GM12878 (cell line): ENCODE measurements around the gene ETNK2. TPM values are rescaled to one million over a fixed set of nuclear protein-coding genes. Genes with fewer than 3 reads are reported as not detected.

Source experiments
- ATAC-seq: fragments of 200-7000 bp; cut with Tn5 transposase; 3 replicates; pipeline ENCODE4 v1.9.1; 2020; ENCODE audit warnings: mild to moderate bottlenecking, moderate library complexity
- BruUV-seq: library from RNA; stranded (reverse); fragments of 400-500 nt; replicated peaks from 2 replicates; lab custom pipeline; 2021; lab: Mats Ljungman, UMichigan
- CTCF ChIA-PET: fragments of 300-600 bp; sonication (Branson Sonifier 250); formaldehyde crosslinking; extraction: SDS; loops from one replicate; lab custom pipeline; 2021; ENCODE audit warnings: inconsistent platforms; lab: Yijun Ruan, JAX
- POLR2A ChIA-PET: fragments of 350-600 bp; formaldehyde crosslinking; extraction: SDS; loops from one replicate; lab custom pipeline; 2021; ENCODE audit warnings: inconsistent platforms; lab: Charles Lee
- RAD21 ChIA-PET: fragments of 300-600 bp; sonication (Branson Sonifier 250); formaldehyde crosslinking; loops from one replicate; lab custom pipeline; 2023; ENCODE audit warnings: antibody characterized with exemption; ENCODE audit not compliant: unreplicated experiment; lab: Charles Lee
- SMC1A ChIA-PET: fragments of 300-600 bp; sonication (Branson Sonifier 250); formaldehyde crosslinking; loops from one replicate; lab custom pipeline; 2023; ENCODE audit not compliant: unreplicated experiment, uncharacterized antibody; lab: Charles Lee
- DNase-seq: peaks from one replicate; pipeline ENCODE4 v3.0.0-alpha.2; 2011; ENCODE audit warnings: low read depth, low spot score
- FAIRE-seq: peaks from 3 replicates; lab custom pipeline; 2011; peaks lifted over from hg19 to GRCh38; lab: Jason Lieb, UNC
- H2AFZ ChIP-seq: 2 replicates; pipeline ENCODE4 v1.6.0; 2011; ENCODE audit warnings: low read depth, low read length, control low read depth; ENCODE audit not compliant: control insufficient read depth
- H3K27ac ChIP-seq: 2 replicates; pipeline ENCODE4 v1.5.1; 2011; ENCODE audit warnings: control low read depth; ENCODE audit not compliant: control insufficient read depth, insufficient read depth
- H3K27me3 ChIP-seq, 2 experiments: replicated peaks in 1 of 2; 2 replicates each; pipeline versions ENCODE4 v1.6.0 to v1.6.1; 2011; ENCODE audit warnings: low read length in 1 of 2; ENCODE audit not compliant: control insufficient read depth in 2 of 2, insufficient read depth in 2 of 2
- H3K36me3 ChIP-seq, 2 experiments: 2 replicates each; pipeline ENCODE4 v1.5.1; 2011; ENCODE audit warnings: low read length in 1 of 2; ENCODE audit not compliant: control insufficient read depth in 2 of 2, insufficient read depth in 2 of 2
- H3K4me1 ChIP-seq: 2 replicates; pipeline ENCODE4 v1.6.1; 2011; ENCODE audit warnings: mild to moderate bottlenecking, low read length, moderate library complexity, mixed read lengths; ENCODE audit not compliant: control insufficient read depth, insufficient read depth
- H3K4me2 ChIP-seq: 2 replicates; pipeline ENCODE4 v1.6.0; 2011; ENCODE audit warnings: control low read depth; ENCODE audit not compliant: control insufficient read depth, insufficient read depth
- H3K4me3 ChIP-seq: fragments of 200-600 bp; sonication (generic); 2 replicates; pipeline ENCODE4 v1.5.1; 2016
- H3K79me2 ChIP-seq: 2 replicates; pipeline ENCODE4 v1.6.0; 2011; ENCODE audit warnings: low read length; ENCODE audit not compliant: control insufficient read depth, insufficient read depth
- H3K9ac ChIP-seq: 2 replicates; pipeline ENCODE4 v1.8.0; 2011; ENCODE audit warnings: low read length, control low read depth, mixed read lengths; ENCODE audit not compliant: control insufficient read depth, insufficient read depth
- H3K9me3 ChIP-seq: replicated peaks from 3 replicates; pipeline ENCODE4 v1.5.1; 2011; ENCODE audit warnings: mild to moderate bottlenecking, low read length; ENCODE audit not compliant: control insufficient read depth, insufficient read depth
- H4K20me1 ChIP-seq: 2 replicates; pipeline ENCODE4 v1.6.0; 2011; ENCODE audit not compliant: control insufficient read depth, insufficient read depth
- CHD2 ChIP-seq: IDR thresholded peaks from 2 replicates; pipeline ENCODE4 v1.6.1; 2011; ENCODE audit warnings: low read depth, low read length, improper control_type of control experiment, borderline replicate concordance
- CREB1 ChIP-seq: IDR thresholded peaks from 2 replicates; pipeline ENCODE4 v1.6.1; 2012; ENCODE audit warnings: low read depth, mild to moderate bottlenecking, inconsistent platforms
- EED ChIP-seq: sonication (generic); IDR thresholded peaks from 2 replicates; pipeline ENCODE4 v1.6.1; 2016; ENCODE audit warnings: antibody characterized with exemption, low read depth
- EGR1 ChIP-seq, 2 experiments: IDR thresholded peaks; 1 replicate in 1 of 2; 2 replicates in 1 of 2; pipeline ENCODE4 v1.6.1; 2011 to 2012; ENCODE audit warnings: low read depth in 2 of 2, low read length in 2 of 2, borderline replicate concordance in 1 of 2, mild to moderate bottlenecking in 1 of 2, moderate library complexity in 1 of 2
- ESRRA ChIP-seq: IDR thresholded peaks from 2 replicates; pipeline ENCODE4 v1.6.1; 2012; ENCODE audit warnings: mild to moderate bottlenecking, low read length, improper control_type of control experiment
- IRF4 ChIP-seq: IDR thresholded peaks from 2 replicates; pipeline ENCODE4 v1.6.1; 2011; ENCODE audit warnings: low read depth, low read length
- RCOR1 ChIP-seq: conservative IDR thresholded peaks from 2 replicates; pipeline ENCODE4 v1.6.1; 2012; ENCODE audit warnings: low read depth, low read length, improper control_type of control experiment
- YBX1 ChIP-seq: fragments of 450-650 bp; IDR thresholded peaks from 2 replicates; pipeline ENCODE4 v1.6.1; 2016; ENCODE audit warnings: antibody characterized with exemption
- WGBS: methylation state at CpG from one replicate; pipeline ENCODE4 v1.1.6; 2016; ENCODE audit warnings: low lambda C conversion rate; ENCODE audit not compliant: insufficient replicate concordance, insufficient coverage; ENCODE audit errors: missing lambda C conversion rate; 5-methylcytosine and 5-hydroxymethylcytosine counted together
- in situ Hi-C: fragments of 300-500 bp; cut with MboI; formaldehyde crosslinking; loops from 9 replicates; pipeline ENCODE4 v1.14.3; 2018; ENCODE audit warnings: mixed read lengths
- intact Hi-C: fragments of 100-400 bp; cut with micrococcal nuclease; formaldehyde crosslinking; loops from one replicate; pipeline ENCODE4 v1.14.2; 2022; ENCODE audit not compliant: unreplicated experiment
- polyA plus RNA-seq, 11 experiments: library from polyadenylated mRNA; depleted of rRNA in 4 of 11; unstranded in 6 of 11; stranded (reverse) in 5 of 11; fragments of >200 nt; fragmentation: Nextera tagmentation in 4 of 11; fragmentation: Illumina TruSeq in 1 of 11; extraction: Ambion mirVana in 4 of 11; extraction: Trizol in 1 of 11; gene quantifications; 1 replicate in 1 of 11; 2 replicates in 10 of 11; pipeline versions ENCODE4 v1.2.1 to v1.2.3, GENCODE V29; 2011 to 2016; ENCODE audit warnings: inconsistent platforms in 2 of 11, missing spikeins in 2 of 11, low read depth in 1 of 11
- total RNA-seq, 4 experiments: library from RNA; depleted of rRNA in 3 of 4; stranded (reverse); fragments of >200 nt in 3 of 4; fragmentation: Illumina TruSeq in 1 of 4; extraction: Trizol in 1 of 4; gene quantifications; 2 replicates each; pipeline versions ENCODE4 v1.2.1 to v1.2.3, GENCODE V29; 2013 to 2021
- TF ChIP-seq, protein P1 (sequence below): IDR thresholded peaks from 2 replicates; pipeline ENCODE4 v1.6.1; 2011; ENCODE audit warnings: mild to moderate bottlenecking, low read depth, low read length, moderate library complexity; ENCODE audit not compliant: insufficient replicate concordance
- TF ChIP-seq, protein P2 (sequence below): fragments of 450-650 bp; conservative IDR thresholded peaks from 2 replicates; pipeline ENCODE4 v1.6.1; 2017; ENCODE audit warnings: mild to moderate bottlenecking, moderate library complexity

The ETNK2 gene
- total and polyA plus RNA-seq, 10 of the 15 experiments (the other 5 are each of a cell fraction or from before 2014, with no cell fraction given): 0.14 TPM; not detected in 9

DNA sequence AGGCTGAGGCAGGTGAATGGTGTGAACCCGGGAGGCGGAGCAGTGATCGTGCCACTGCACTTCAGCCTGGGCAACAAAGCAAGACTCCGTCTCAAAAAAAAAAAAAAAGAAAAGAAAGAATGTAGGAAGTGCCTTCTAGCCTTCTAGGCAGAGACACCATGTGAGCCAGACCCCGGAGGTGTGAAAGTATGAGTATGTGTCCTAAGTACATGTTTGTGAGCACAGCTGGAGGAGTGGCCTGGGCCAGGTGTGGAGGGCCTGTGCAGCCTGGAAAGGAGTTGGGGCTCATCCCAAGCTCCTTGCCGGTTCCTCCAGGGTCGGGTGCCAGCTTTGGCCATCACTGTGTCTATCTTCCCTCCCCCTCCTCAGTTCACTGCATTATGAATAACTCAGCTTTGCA, 66.0 kb downstream of the ETNK2 start (continued):
- TF ChIP-seq, protein P1, sequence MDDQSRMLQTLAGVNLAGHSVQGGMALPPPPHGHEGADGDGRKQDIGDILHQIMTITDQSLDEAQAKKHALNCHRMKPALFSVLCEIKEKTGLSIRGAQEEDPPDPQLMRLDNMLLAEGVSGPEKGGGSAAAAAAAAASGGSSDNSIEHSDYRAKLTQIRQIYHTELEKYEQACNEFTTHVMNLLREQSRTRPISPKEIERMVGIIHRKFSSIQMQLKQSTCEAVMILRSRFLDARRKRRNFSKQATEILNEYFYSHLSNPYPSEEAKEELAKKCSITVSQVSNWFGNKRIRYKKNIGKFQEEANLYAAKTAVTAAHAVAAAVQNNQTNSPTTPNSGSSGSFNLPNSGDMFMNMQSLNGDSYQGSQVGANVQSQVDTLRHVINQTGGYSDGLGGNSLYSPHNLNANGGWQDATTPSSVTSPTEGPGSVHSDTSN: no peak
- TF ChIP-seq RCOR1 (no peak), IRF4 (no peak)
- TF ChIP-seq, all 136 proteins: peak for 0

DNA sequence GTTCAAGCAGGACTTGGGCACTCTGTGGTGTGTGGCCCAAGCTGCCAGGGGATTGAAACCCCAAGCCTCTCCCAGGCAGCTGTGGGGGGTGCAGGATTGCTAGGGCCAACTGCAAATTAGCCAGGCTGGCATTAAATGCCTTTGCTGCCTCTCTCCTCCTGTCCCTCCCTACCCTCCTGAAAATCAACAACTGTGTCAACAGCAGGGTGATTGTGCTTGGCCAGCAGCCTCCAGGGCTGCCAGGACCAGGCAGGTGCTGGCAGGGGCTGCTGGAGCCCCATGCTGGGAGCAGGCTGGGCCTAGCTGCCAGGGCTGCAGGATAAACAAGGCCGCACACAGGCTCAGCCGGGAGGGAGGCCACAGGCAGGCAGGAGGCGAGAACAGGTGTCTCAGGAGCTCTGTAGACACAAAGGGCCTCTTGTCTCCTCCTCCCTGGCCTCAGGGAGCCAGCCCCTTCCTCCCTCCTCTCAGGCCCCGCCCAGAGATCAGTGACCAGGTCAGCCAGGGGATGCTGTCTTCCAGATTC, 67.5 kb downstream of the ETNK2 start:
- POLR2A ChIA-PET: interaction anchor here (0.8 kb wide), 1 partner anchor 14 kb away, joined by 3 read pairs; no protein-coding TSS in a partner anchor

More for the DNA sequence above, 67.5 kb downstream of the ETNK2 start:
- no TSS peak for BruUV-seq
- Histone ChIP-seq H3K4me2 (no peak overlapping the region), H4K20me1 (no peaks in the 10 kb centered on the region), H3K27me3 (no peaks in the 10 kb centered on the region; a peak in 1 of 4 replicates), H3K9me3 (no peaks in the 10 kb centered on the region), H3K36me3 (no peaks in the 10 kb centered on the region), H3K27ac (no peak overlapping the region), H3K4me1 (no peaks in the 10 kb centered on the region), H2AFZ (no peak overlapping the region), H3K4me3 (no peak overlapping the region), H3K79me2 (no peaks in the 10 kb centered on the region), H3K9ac (no peak overlapping the region)
- no peak for TF ChIP-seq ESRRA
- no peak for TF ChIP-seq YBX1
- TF ChIP-seq CREB1: no peak
- TF ChIP-seq, protein P2, sequence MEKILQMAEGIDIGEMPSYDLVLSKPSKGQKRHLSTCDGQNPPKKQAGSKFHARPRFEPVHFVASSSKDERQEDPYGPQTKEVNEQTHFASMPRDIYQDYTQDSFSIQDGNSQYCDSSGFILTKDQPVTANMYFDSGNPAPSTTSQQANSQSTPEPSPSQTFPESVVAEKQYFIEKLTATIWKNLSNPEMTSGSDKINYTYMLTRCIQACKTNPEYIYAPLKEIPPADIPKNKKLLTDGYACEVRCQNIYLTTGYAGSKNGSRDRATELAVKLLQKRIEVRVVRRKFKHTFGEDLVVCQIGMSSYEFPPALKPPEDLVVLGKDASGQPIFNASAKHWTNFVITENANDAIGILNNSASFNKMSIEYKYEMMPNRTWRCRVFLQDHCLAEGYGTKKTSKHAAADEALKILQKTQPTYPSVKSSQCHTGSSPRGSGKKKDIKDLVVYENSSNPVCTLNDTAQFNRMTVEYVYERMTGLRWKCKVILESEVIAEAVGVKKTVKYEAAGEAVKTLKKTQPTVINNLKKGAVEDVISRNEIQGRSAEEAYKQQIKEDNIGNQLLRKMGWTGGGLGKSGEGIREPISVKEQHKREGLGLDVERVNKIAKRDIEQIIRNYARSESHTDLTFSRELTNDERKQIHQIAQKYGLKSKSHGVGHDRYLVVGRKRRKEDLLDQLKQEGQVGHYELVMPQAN: no peak
- TF ChIP-seq EED: no peak
- TF ChIP-seq EGR1 (IDR thresholded peaks at IDR 0.05; ENCODE audit: borderline replicate concordance in 1 of 2, low read depth in 2 of 2, low read length in 2 of 2): no peak
- TF ChIP-seq CHD2: no peak
- ATAC-seq: peak; percentile 31; the same call in 2 of the 3 replicates
- SMC1A ChIA-PET: no interaction called here
- in situ Hi-C loops: no loop called here
- CTCF ChIA-PET: no interaction called here
- no peak for FAIRE-seq
- no peak for DNase-seq
- RAD21 ChIA-PET: no interaction called here
- 3% methylated on average over 4 of the region's 4 CpGs for WGBS
- intact Hi-C loops: no loop called here
